ENCODE measurements around the gene DOCK4. TPM values are rescaled to one million over a fixed set of nuclear protein-coding genes. Genes with fewer than 3 reads are reported as not detected.

Gene DOCK4
- total RNA-seq, 3 donors from 2014 or later, result 31.7 to 43.3 (median 41.9) TPM

DNA sequence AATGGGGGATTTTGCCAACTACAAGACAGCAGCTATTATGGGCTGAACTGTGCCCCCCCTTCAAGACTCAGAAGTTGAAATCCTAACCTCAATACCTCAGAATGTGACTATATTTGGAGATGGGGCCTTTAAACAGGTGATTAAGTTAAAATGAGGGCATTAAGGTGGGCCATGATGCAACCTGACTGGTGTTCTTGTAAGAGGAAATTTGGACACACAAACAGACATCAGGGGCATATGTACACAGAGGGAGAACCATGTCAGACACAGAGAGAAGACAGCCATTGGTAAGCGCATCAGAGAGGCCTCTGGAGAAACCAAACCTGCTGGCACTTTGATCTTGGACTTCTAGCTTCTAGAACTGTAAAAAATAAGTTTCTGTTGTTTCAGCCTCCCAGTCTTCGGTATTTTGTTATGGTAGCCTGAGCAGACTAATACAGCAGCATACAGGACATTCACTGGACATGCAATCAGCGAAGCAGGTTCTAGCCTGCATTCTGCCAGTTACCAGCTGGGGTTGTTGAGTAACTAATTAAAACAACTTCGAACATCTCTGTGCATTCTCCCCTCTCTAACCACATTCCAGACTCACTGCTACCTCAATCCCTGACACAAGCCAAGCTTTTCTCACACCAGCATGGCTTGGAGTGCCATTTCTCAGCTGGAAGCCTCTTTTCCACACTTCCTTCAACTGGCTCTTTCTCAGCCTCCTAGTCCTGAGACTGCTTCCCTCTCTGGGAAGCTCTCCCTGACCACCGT is 141.4 kb downstream of the DOCK4 start:
- no peaks in the 10 kb centered on the region for H3K9me3 ChIP-seq
- H3K4me1 ChIP-seq, result no peaks in the 10 kb centered on the region
- TF ChIP-seq POLR2AphosphoS5 (IDR thresholded peaks at IDR 0.05) (no peak), POLR2A (IDR thresholded peaks at IDR 0.05) (no peak)
- no peak overlapping the region for H3K27ac ChIP-seq
- H3K36me3 ChIP-seq, result no peaks in the 10 kb centered on the region
- no peak for DNase-seq (ENCODE audit: low spot score in 2 of 2)
- H3K4me3 ChIP-seq, result no peak overlapping the region
- intact Hi-C loops (cut with DNase I; ENCODE audit: low total_unique reads), result no loop called here
- no peaks in the 10 kb centered on the region for H3K27me3 ChIP-seq

DNA sequence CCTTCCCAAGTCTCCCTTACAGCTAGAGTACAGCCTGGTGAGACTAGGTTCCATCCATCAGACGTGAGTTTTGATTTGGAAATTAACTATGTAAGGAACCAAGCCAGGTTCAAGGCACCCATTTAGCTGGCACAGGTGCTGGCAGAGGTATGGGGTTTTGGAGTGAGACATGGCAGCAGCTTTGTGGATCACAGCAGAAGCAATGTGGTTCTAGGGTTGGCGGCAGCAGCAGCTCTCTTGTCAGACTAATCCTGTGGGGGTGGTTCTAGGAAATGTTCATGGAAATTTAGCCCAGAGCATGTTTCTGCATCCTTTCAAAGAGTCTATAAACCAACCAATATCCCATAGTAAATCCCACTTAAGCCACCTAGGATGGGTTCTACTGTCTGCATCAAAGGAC is 142.2 kb downstream of the DOCK4 start:
- no peak overlapping the region for H3K27ac ChIP-seq

DNA sequence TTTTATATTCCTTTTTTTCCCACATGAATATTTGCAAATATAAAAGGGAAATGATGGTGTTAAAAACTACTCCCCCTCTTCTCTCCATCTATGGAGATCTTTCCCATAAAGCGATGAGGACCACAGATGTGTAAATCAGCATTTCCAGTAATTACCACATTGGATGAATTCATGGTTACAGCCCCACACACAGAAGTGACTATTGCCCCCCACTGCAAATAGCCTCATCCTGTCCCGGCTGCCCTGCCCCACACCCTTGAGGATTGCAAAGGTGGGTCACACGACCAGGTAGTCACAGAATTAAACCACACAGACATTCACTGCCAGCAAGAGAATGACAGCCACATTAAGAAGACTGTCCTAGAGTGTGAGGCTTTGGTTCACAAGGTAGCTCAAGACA is 145.1 kb downstream of the DOCK4 start:
- Histone ChIP-seq H3K27me3 (no peaks in the 10 kb centered on the region), H3K9me3 (no peaks in the 10 kb centered on the region), H3K27ac (no peak overlapping the region), H3K36me3 (no peaks in the 10 kb centered on the region), H3K4me1 (no peaks in the 10 kb centered on the region), H3K4me3 (no peak overlapping the region)
- intact Hi-C loops (cut with DNase I; ENCODE audit: low total_unique reads), result no loop called here
- TF ChIP-seq POLR2AphosphoS5 (IDR thresholded peaks at IDR 0.05) (no peak), POLR2A (IDR thresholded peaks at IDR 0.05) (no peak)
- TF ChIP-seq, protein P1, sequence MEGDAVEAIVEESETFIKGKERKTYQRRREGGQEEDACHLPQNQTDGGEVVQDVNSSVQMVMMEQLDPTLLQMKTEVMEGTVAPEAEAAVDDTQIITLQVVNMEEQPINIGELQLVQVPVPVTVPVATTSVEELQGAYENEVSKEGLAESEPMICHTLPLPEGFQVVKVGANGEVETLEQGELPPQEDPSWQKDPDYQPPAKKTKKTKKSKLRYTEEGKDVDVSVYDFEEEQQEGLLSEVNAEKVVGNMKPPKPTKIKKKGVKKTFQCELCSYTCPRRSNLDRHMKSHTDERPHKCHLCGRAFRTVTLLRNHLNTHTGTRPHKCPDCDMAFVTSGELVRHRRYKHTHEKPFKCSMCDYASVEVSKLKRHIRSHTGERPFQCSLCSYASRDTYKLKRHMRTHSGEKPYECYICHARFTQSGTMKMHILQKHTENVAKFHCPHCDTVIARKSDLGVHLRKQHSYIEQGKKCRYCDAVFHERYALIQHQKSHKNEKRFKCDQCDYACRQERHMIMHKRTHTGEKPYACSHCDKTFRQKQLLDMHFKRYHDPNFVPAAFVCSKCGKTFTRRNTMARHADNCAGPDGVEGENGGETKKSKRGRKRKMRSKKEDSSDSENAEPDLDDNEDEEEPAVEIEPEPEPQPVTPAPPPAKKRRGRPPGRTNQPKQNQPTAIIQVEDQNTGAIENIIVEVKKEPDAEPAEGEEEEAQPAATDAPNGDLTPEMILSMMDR (IDR thresholded peaks at IDR 0.05), result no peak
- DNase-seq (ENCODE audit: low spot score in 2 of 2), result no peak

More for the DNA sequence above, 142.2 kb downstream of the DOCK4 start:
- H3K27me3 ChIP-seq, result no peaks in the 10 kb centered on the region
- no peak overlapping the region for H3K4me3 ChIP-seq
- intact Hi-C loops (cut with DNase I; ENCODE audit: low total_unique reads), result no loop called here
- no peak for DNase-seq (ENCODE audit: low spot score in 2 of 2)
- H3K36me3 ChIP-seq, result no peaks in the 10 kb centered on the region
- H3K9me3 ChIP-seq, result no peaks in the 10 kb centered on the region
- no peaks in the 10 kb centered on the region for H3K4me1 ChIP-seq
- TF ChIP-seq, protein P1 (IDR thresholded peaks at IDR 0.05), result no peak
- TF ChIP-seq POLR2AphosphoS5 (IDR thresholded peaks at IDR 0.05) (no peak), POLR2A (IDR thresholded peaks at IDR 0.05) (no peak)

DNA sequence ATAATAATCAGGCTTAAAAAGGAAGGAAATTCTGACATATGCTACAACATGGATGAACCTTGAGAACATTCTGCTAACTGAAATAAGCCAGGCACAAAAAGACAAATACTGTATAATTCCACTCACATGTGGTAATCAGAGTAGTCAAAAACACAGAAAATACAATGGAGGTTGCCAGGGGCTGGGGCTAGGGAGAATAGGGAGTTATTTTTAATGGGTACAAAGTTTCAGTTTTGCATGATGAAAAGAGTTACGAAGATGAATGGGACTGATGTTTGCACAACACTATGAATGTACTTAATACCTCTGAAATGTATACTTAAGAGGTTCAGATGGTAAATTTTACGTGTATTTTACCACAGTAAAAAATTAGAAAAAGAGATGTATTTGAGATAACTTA is 145.6 kb downstream of the DOCK4 start:
- no peaks in the 10 kb centered on the region for H3K27me3 ChIP-seq
- intact Hi-C loops (cut with DNase I; ENCODE audit: low total_unique reads), result no loop called here
- H3K9me3 ChIP-seq, result no peaks in the 10 kb centered on the region
- H3K27ac ChIP-seq, result no peak overlapping the region
- no peak for DNase-seq (ENCODE audit: low spot score in 2 of 2)
- no peak for TF ChIP-seq POLR2AphosphoS5 (IDR thresholded peaks at IDR 0.05)
- TF ChIP-seq, protein P1 (IDR thresholded peaks at IDR 0.05), result no peak
- TF ChIP-seq POLR2A (IDR thresholded peaks at IDR 0.05), result no peak
- H3K4me3 ChIP-seq, result no peak overlapping the region
- H3K36me3 ChIP-seq, result no peaks in the 10 kb centered on the region
- H3K4me1 ChIP-seq, result no peaks in the 10 kb centered on the region

DNA sequence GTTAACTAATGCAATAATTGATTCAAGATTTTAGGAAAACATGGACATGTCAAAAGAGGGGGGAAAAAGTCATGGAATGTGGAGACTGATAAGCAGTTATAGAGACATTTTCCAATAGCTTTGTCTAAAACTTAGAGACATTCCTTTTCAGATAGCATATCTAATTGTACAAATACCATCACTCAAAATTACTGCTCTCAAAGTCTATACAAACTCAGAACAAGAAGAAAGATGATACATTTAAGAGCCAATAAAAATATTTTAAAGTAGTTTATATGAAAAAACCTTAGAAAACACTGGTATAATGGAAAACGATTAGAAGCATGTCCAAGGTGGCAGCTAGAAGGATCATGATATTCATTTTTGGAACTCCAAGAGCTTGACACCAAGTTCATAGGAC is 146.5 kb downstream of the DOCK4 start:
- Histone ChIP-seq H3K9me3 (no peaks in the 10 kb centered on the region), H3K4me1 (no peaks in the 10 kb centered on the region), H3K4me3 (no peak overlapping the region), H3K27me3 (no peaks in the 10 kb centered on the region), H3K27ac (no peak overlapping the region), H3K36me3 (no peaks in the 10 kb centered on the region)
- TF ChIP-seq POLR2AphosphoS5 (IDR thresholded peaks at IDR 0.05), result no peak
- DNase-seq (ENCODE audit: low spot score in 2 of 2), result no peak
- intact Hi-C loops (cut with DNase I; ENCODE audit: low total_unique reads), result no loop called here

DNA sequence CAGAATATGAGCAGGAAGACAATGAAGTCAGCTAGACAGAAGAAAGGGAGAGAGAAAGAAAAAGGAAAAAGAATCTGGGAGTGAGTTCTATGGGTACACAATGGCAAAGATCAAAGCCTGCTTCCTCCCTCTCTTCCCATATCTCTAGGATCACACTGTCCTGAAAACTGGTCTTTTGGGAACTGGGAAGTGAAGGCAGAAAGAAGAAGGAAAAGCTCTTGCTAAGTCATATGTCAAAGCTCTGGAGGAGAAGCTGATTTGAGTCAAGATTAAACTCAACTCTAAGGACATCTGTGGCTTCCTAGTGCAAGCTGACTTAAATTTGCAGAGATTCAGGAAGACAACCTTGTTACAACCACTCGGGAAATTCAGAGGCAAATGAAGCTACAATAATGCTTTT is 147.5 kb downstream of the DOCK4 start:
- Histone ChIP-seq H3K4me3 (no peak overlapping the region), H3K27ac (no peak overlapping the region), H3K27me3 (no peaks in the 10 kb centered on the region), H3K4me1 (no peaks in the 10 kb centered on the region), H3K36me3 (no peaks in the 10 kb centered on the region), H3K9me3 (no peaks in the 10 kb centered on the region)
- intact Hi-C loops (cut with DNase I; ENCODE audit: low total_unique reads), result no loop called here
- no peak for DNase-seq (ENCODE audit: low spot score in 2 of 2)
- TF ChIP-seq POLR2A (IDR thresholded peaks at IDR 0.05), result no peak
- TF ChIP-seq POLR2AphosphoS5 (IDR thresholded peaks at IDR 0.05), result no peak
- TF ChIP-seq, protein P1 (IDR thresholded peaks at IDR 0.05), result no peak
